MM.1S (cell line): ENCODE results near the gene PAN3.

Experiments used
- DNase-seq: peaks from one replicate; pipeline ENCODE4 v3.0.0-alpha.2; 2015
- H2AFZ ChIP-seq: fragments of 300-600 bp; sonication (generic); 2 replicates; pipeline ENCODE4 v1.6.0; 2016; ENCODE audit warnings: antibody characterized with exemption, low read length
- H3F3A ChIP-seq: fragments of 300-600 bp; sonication (generic); 2 replicates; pipeline ENCODE4 v1.6.1; 2016; ENCODE audit warnings: mild to moderate bottlenecking, antibody characterized with exemption, low read length, moderate library complexity, mixed read lengths; ENCODE audit not compliant: insufficient read depth
- H3K27ac ChIP-seq: fragments of 300-600 bp; sonication (generic); 2 replicates; pipeline ENCODE4 v1.5.1; 2016; ENCODE audit warnings: mild to moderate bottlenecking, low read length
- H3K27me3 ChIP-seq: fragments of 300-600 bp; sonication (generic); replicated peaks from 2 replicates; pipeline ENCODE4 v1.6.0; 2016; ENCODE audit warnings: low read length; ENCODE audit not compliant: insufficient read depth
- H3K36me3 ChIP-seq: fragments of 300-600 bp; sonication (generic); replicated peaks from 2 replicates; pipeline ENCODE4 v1.6.1; 2016; ENCODE audit warnings: mild to moderate bottlenecking, low read length, mixed read lengths; ENCODE audit not compliant: insufficient read depth
- H3K4me1 ChIP-seq: fragments of 300-600 bp; sonication (generic); 2 replicates; pipeline ENCODE4 v1.6.1; 2016; ENCODE audit warnings: low read length, mixed read lengths
- H3K4me2 ChIP-seq: fragments of 300-600 bp; sonication (generic); 2 replicates; pipeline ENCODE4 v1.6.0; 2016; ENCODE audit warnings: low read depth, low read length
- H3K4me3 ChIP-seq: fragments of 300-600 bp; sonication (generic); 2 replicates; pipeline ENCODE4 v1.5.1; 2016; ENCODE audit warnings: low read length, mixed read lengths
- H3K79me2 ChIP-seq: fragments of 300-600 bp; sonication (generic); 2 replicates; pipeline ENCODE4 v1.6.1; 2016; ENCODE audit warnings: mixed run types, low read length, mixed read lengths
- H3K9ac ChIP-seq: fragments of 300-600 bp; sonication (generic); 2 replicates; pipeline ENCODE4 v1.6.1; 2016; ENCODE audit warnings: low read length, mixed read lengths
- H3K9me2 ChIP-seq: fragments of 300-600 bp; sonication (generic); replicated peaks from 2 replicates; pipeline ENCODE4 v1.6.1; 2016; ENCODE audit warnings: mild to moderate bottlenecking, low read length, mixed read lengths; ENCODE audit not compliant: insufficient read depth
- H3K9me3 ChIP-seq: fragments of 300-600 bp; sonication (generic); replicated peaks from 2 replicates; pipeline ENCODE4 v1.6.1; 2016; ENCODE audit warnings: mild to moderate bottlenecking, low read length, mixed read lengths; ENCODE audit not compliant: insufficient read depth
- H4K20me1 ChIP-seq: fragments of 300-600 bp; sonication (generic); 2 replicates; pipeline ENCODE4 v1.6.1; 2016; ENCODE audit warnings: mild to moderate bottlenecking, low read length, moderate library complexity, mixed read lengths; ENCODE audit not compliant: insufficient read depth
- EZH2 ChIP-seq: fragments of 300-600 bp; sonication (generic); optimal IDR thresholded peaks from 2 replicates; pipeline ENCODE3; 2017; ENCODE audit warnings: low read depth, mild to moderate bottlenecking, antibody characterized with exemption, low read length, mixed read lengths
- EZH2phosphoT487 ChIP-seq: fragments of 300-600 bp; sonication (generic); IDR thresholded peaks from 2 replicates; pipeline ENCODE4 v1.6.1; 2018; ENCODE audit warnings: antibody characterized with exemption, low read length
- TF ChIP-seq, protein P1 (sequence below): fragments of 300-600 bp; sonication (generic); IDR thresholded peaks from 2 replicates; pipeline ENCODE4 v1.5.1; 2016; ENCODE audit warnings: antibody characterized with exemption, low read length, mixed read lengths

PAN3 gene

DNA sequence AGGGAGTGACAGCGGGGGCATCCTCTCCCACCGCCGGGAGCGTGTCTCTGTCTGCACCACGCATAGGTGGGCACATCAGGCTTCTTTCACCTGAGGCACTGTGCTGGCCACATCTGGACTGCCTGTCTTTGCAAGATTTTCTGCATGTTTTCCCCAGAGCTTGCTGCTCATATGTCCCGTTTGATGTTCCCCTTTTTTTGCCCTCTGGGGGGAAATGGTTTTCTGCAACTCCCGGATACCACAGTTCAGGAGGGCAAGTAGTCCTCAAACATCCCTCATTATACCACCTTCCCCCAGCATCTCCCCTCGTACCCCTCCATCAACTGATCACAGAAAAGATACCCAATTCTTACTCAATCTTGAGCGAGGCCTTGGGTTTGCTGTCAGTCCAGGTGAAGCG, 168.0 kb downstream of the PAN3 start:
- no peaks in the 10 kb centered on the region for H4K20me1 ChIP-seq
- no peak overlapping the region for H3K9ac ChIP-seq
- H3K4me1 ChIP-seq, result no peaks in the 10 kb centered on the region
- H3K79me2 ChIP-seq, result no peaks in the 10 kb centered on the region
- H2AFZ ChIP-seq, result no peak overlapping the region
- no peaks in the 10 kb centered on the region for H3K27me3 ChIP-seq
- DNase-seq, result no peak
- no peak overlapping the region for H3K4me3 ChIP-seq
- H3K36me3 ChIP-seq, result no peaks in the 10 kb centered on the region
- H3K9me2 ChIP-seq, result no peaks in the 10 kb centered on the region
- TF ChIP-seq EZH2, result no peak
- no peak for TF ChIP-seq EZH2phosphoT487
- TF ChIP-seq, protein P1, sequence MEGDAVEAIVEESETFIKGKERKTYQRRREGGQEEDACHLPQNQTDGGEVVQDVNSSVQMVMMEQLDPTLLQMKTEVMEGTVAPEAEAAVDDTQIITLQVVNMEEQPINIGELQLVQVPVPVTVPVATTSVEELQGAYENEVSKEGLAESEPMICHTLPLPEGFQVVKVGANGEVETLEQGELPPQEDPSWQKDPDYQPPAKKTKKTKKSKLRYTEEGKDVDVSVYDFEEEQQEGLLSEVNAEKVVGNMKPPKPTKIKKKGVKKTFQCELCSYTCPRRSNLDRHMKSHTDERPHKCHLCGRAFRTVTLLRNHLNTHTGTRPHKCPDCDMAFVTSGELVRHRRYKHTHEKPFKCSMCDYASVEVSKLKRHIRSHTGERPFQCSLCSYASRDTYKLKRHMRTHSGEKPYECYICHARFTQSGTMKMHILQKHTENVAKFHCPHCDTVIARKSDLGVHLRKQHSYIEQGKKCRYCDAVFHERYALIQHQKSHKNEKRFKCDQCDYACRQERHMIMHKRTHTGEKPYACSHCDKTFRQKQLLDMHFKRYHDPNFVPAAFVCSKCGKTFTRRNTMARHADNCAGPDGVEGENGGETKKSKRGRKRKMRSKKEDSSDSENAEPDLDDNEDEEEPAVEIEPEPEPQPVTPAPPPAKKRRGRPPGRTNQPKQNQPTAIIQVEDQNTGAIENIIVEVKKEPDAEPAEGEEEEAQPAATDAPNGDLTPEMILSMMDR, result no peak
- H3F3A ChIP-seq, result no peaks in the 10 kb centered on the region
- no peak overlapping the region for H3K4me2 ChIP-seq
- no peak overlapping the region for H3K27ac ChIP-seq
- no peaks in the 10 kb centered on the region for H3K9me3 ChIP-seq

DNA sequence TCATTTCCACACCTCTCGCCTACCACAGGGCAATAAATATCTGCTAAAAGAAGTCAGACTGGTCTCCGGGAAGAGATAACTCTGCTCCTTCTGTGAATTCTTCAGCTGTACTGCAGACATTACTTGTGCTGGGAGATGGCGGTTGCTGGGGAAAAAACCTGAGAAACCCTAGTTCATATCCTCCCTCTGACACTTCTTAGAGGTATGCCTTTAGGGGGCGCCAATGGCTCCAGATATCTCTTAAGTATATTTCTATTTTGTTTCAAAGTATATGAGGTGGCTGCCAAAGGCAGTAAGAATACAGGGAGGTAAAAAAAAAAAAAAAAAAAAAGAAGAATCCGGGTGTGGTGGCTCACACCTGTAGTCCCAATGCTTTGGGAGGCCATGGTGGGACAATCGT, 175.2 kb downstream of the PAN3 start:
- H3K4me3 ChIP-seq, result no peak overlapping the region
- no peak overlapping the region for H3K27ac ChIP-seq
- DNase-seq, result no peak
- H3K4me1 ChIP-seq, result no peaks in the 10 kb centered on the region
- no peak overlapping the region for H3K4me2 ChIP-seq
- no peaks in the 10 kb centered on the region for H3K9me3 ChIP-seq
- no peaks in the 10 kb centered on the region for H3F3A ChIP-seq
- no peak overlapping the region for H2AFZ ChIP-seq
- no peaks in the 10 kb centered on the region for H3K36me3 ChIP-seq
- H3K9ac ChIP-seq, result no peak overlapping the region
- no peaks in the 10 kb centered on the region for H3K9me2 ChIP-seq
- H3K79me2 ChIP-seq, result no peaks in the 10 kb centered on the region
- no peaks in the 10 kb centered on the region for H3K27me3 ChIP-seq
- TF ChIP-seq EZH2phosphoT487 (no peak), EZH2 (no peak)
- TF ChIP-seq, protein P1, result no peak
- no peaks in the 10 kb centered on the region for H4K20me1 ChIP-seq

DNA sequence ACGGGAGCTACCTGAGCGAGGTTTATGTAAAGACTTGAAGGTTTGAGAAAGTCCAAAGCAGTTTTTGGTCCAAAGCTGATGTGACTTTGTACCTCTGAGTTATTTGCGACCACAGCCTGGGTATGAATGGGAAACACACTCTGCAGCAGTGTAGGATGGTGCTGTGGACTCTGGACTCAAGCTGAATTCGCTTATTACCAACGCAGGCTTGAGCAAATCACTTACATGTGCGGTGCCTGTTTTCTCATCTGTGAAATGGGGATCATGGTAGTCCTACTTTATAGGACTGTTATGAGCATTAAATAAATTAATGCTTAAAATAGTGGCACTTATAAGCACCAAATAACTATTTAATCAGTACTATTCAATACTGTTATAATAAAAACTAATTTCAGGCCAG, 176.5 kb downstream of the PAN3 start:
- H3K4me1 ChIP-seq, result no peaks in the 10 kb centered on the region
- no peak overlapping the region for H3K4me2 ChIP-seq
- H3K9me2 ChIP-seq, result no peaks in the 10 kb centered on the region
- H3F3A ChIP-seq, result no peaks in the 10 kb centered on the region
- no peak overlapping the region for H3K27ac ChIP-seq
- no peaks in the 10 kb centered on the region for H3K27me3 ChIP-seq
- H3K36me3 ChIP-seq, result no peaks in the 10 kb centered on the region
- H3K9me3 ChIP-seq, result no peaks in the 10 kb centered on the region
- DNase-seq, result no peak
- no peak overlapping the region for H3K4me3 ChIP-seq
- no peak for TF ChIP-seq EZH2phosphoT487
- no peaks in the 10 kb centered on the region for H4K20me1 ChIP-seq
- H2AFZ ChIP-seq, result no peak overlapping the region
- no peaks in the 10 kb centered on the region for H3K79me2 ChIP-seq
- H3K9ac ChIP-seq, result no peak overlapping the region

DNA sequence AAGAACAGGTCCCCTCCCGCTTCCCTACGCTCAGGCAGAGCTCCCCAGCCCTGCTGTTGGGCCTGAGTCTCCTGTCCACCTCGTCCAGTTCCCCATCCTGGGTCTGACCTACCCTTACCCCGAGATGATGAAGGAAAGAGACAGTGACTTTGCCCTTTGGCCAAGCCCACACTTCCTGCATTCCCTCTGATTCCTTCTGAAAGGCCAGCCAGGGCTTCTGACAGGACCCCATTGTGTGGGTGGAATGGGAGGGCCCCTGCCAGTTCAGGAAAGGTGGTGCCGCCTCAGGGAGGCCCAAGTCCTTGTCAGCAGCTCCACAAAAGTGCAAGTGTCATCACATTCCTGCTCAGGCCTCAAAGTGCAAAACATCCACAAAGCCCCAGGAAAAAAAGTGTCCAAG, 177.8 kb downstream of the PAN3 start:
- Histone ChIP-seq H3K4me2 (no peak overlapping the region), H3K4me1 (no peaks in the 10 kb centered on the region), H3K4me3 (no peak overlapping the region), H3K27ac (no peak overlapping the region), H2AFZ (no peak overlapping the region), H3K9me2 (no peaks in the 10 kb centered on the region), H3K27me3 (no peaks in the 10 kb centered on the region), H3F3A (no peaks in the 10 kb centered on the region), H3K9me3 (no peaks in the 10 kb centered on the region), H3K9ac (no peak overlapping the region), H3K36me3 (no peaks in the 10 kb centered on the region), H4K20me1 (no peaks in the 10 kb centered on the region), H3K79me2 (no peaks in the 10 kb centered on the region)
- no peak for DNase-seq
- TF ChIP-seq EZH2phosphoT487 (no peak), EZH2 (no peak)
- TF ChIP-seq, protein P1, result no peak
